ENCODE data around the gene TMPRSS5. TPM values are rescaled to one million over a fixed set of nuclear protein-coding genes. Genes with fewer than 3 reads are reported as not detected.

Gene TMPRSS5
- 0.14 and 0.18 TPM in 2 replicates for total RNA-seq

DNA sequence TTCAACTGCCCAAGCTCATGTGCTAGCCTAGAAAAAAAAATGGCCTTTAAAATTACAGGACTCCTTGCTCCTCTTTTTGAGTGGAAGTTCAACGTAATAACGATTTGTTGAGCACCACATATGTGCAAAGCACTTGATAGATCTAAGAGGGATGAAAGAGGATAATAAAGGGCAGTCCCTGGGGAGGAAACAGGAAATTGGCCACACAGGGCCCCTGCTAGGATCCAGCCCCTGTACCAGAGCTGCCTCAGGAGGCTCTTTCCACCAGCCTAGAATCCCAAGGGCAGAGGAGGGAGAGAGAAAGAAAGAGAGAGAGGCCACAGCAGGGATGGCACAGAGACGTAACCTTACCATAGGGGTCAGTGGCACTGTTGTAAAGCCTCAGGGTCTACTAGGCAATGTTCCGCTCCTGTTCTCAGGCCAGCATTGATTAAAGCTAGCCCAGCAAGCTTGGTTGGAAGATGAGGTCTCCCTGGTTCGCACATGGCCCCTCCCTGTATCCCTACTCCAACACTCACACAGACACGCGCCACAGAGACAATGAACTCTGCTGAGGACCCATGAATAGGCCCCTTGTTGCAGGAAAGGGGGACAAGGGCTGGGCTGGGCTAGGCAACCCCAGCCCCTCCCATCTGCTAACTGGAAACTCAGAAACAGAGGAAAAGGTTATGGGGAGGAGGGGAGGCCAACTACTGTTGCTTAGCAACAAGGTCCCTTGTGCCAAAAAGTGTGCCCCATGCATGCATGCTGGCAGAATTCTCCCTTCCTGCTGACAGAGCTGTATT lies at the start of gene TMPRSS5:
Gene TMPRSS5, minus strand, starts transcription at position 438 of the 785 bp plus-strand sequence. Its CDS starts 84 bp downstream, at position 354.

Other genes with a start within 250 kb of the TMPRSS5 start
- gene DRD2, start 230.9 kb downstream of the TMPRSS5 start, total RNA-seq: not detected in 2 replicates
- gene ZW10, start 67.4 kb upstream of the TMPRSS5 start, total RNA-seq: 15.5 and 16.9 TPM in 2 replicates
- gene CLDN25, start 73.5 kb upstream of the TMPRSS5 start, total RNA-seq: not detected in 2 replicates
- 25.9 and 29.5 TPM in 2 replicates for gene USP28, start 169.3 kb upstream of the TMPRSS5 start, total RNA-seq
- not detected in 2 replicates for gene HTR3B, start 198.5 kb upstream of the TMPRSS5 start, total RNA-seq

Data from smooth muscle cell of bladder (primary cell).